Muscle of leg (tissue), 11 donors: ENCODE data around the gene DLL4. TPM values are rescaled to one million over a fixed set of nuclear protein-coding genes. Genes with fewer than 3 reads are reported as not detected.

Experiments used
- DNase-seq: peaks from one replicate; pipeline ENCODE4 v3.0.0; 2013
- H3K27ac ChIP-seq: one replicate; pipeline ENCODE4 v1.5.1; 2013; ENCODE audit warnings: mild to moderate bottlenecking, low read length, control low read depth
- H3K27me3 ChIP-seq: one replicate; pipeline ENCODE4 v1.6.1; 2013; ENCODE audit warnings: low read length; ENCODE audit not compliant: control insufficient read depth, insufficient read depth
- H3K36me3 ChIP-seq: one replicate; pipeline ENCODE4 v1.6.1; 2013; ENCODE audit warnings: low read length; ENCODE audit not compliant: control insufficient read depth, insufficient read depth
- H3K4me1 ChIP-seq: one replicate; pipeline ENCODE4 v1.6.1; 2013; ENCODE audit warnings: low read length; ENCODE audit not compliant: control insufficient read depth, insufficient read depth
- H3K4me3 ChIP-seq: one replicate; pipeline ENCODE4 v1.5.1; 2013; ENCODE audit warnings: low read length, control low read depth
- H3K9me3 ChIP-seq: replicated peaks from 2 replicates; pipeline ENCODE4 v1.6.1; 2013; ENCODE audit warnings: low read depth, low read length; ENCODE audit not compliant: control insufficient read depth
- WGBS: methylation state at CpG from one replicate; pipeline ENCODE4 v1.1.5; 2013; ENCODE audit warnings: missing lambda C conversion rate; ENCODE audit not compliant: insufficient coverage; 5-methylcytosine and 5-hydroxymethylcytosine counted together
- polyA plus RNA-seq, 8 donors: library from polyadenylated mRNA; unstranded; fragments of 120-200 nt; gene quantifications; one replicate each; pipeline versions ENCODE4 v1.2.1 to v1.2.3, GENCODE V29; 2013; ENCODE audit warnings: inconsistent platforms in 1 of 8, low replicate concordance in 1 of 8; ENCODE audit not compliant: insufficient read length in 8 of 8, insufficient read depth in 1 of 8
- total RNA-seq: library from RNA; stranded (reverse); fragments of 120-200 nt; gene quantifications from one replicate; pipeline ENCODE4 v1.2.4, GENCODE V29; 2013

DLL4 gene
- total and polyA plus RNA-seq, 9 donors, result 8.7 to 17.9 (median 11.7) TPM

DNA sequence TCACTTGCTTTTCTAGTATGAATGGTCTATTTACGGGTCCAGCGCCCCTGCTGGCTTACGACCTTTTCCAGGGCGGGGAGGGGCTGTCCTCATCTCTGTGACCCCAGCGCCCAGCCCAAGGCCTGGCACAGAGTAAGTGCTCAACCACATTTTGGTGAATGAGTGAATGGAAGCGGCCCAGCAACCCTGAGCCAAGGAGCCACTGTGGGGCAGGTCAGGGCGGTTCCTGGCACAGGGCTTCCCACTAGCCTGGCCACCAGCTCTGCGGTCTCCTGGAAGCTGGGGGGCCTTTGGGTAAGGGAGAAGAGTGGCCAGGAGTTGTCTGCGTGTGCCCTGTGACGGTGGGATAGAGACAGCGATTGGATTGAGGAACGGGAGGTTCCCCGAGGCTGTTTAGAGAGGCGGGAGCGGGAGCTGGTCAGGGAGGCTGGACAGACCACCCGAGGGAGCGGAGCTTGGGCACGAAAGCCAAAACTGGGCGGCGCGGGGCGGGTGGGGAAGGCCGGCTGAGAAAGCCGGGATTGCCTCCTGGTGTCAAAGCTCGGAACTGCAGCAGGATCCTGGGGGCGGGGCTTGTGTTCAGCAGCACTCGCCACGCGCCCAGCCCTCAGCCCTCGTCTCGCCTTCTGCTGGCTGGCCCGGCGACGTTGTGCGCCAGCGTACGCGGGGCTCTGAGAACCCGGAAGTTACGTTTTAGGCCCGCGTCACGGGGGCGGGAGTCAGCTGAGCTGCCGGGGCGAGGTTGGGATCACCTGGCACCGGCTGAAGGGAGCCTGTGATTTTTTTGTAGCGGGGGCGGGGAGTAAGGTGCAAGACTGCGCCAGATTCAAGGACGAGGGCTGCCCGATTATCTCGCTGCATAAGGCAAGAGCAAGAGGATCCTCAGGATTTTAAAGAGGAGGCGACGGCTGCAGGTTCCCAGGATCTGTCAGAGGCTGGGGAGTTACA lies 35.1 kb upstream of the DLL4 start, which contains the start of gene VPS18:
VPS18 (plus strand) TSS at position 718 of the 948 bp plus-strand sequence. CDS start 319 bp downstream, outside the sequence.
- Histone ChIP-seq H3K9me3 (no peaks in the 10 kb centered on the region), H3K27me3 (peaks cover 2% of the 10 kb centered on the region), H3K27ac (peak within 1 kb of the TSS; percentile 96), H3K36me3 (peaks cover 21% of the 10 kb centered on the region), H3K4me1 (peaks cover 18% of the 10 kb centered on the region), H3K4me3 (peak within 1 kb of the TSS; percentile 98)
- WGBS, result 3% methylated on average over 54 of the region's 55 CpGs
- peak; percentile 99 for DNase-seq

DNA sequence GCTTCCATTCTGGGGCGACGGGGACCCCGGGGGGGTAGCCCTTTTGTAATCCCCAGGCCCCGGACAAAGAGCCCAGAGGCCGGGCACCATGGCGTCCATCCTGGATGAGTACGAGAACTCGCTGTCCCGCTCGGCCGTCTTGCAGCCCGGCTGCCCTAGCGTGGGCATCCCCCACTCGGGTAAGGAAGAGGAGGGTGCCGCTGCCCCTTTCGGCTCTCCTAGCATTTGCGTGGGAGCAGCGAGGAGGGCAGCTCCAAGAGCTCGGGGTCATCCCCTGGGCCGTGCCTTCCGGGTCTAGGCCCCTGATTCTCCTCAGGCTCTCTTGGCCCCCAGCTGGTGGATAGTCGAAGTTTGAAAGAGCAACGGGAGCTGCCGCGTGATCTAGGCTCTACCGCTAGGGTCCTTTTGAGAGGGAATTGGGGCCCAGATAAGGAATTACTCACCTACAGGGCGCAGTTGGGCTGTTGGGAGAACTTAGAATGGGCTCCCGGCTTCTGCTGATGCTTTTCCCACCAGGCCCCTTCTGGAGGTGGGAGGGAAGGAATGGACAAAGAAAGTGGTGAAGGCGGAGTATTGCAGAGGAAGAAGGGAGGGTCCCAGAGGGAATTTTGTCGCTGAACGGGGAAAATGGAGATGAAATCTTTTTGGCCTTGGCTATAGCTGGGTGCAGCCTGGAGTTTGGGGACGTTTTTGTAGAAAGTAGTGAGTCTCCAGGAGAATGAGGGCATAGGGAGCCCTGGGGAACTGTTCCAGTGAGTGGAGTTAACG lies 34.3 kb upstream of the DLL4 start:
- H3K4me1 ChIP-seq, result peaks cover 18% of the 10 kb centered on the region
- peaks cover 2% of the 10 kb centered on the region for H3K27me3 ChIP-seq
- 1% methylated on average over 29 of the region's 33 CpGs for WGBS
- H3K27ac ChIP-seq, result peak overlapping the region; percentile 96
- DNase-seq, result peak; percentile 78
- H3K4me3 ChIP-seq, result peak overlapping the region; percentile 98
- H3K36me3 ChIP-seq, result peaks cover 30% of the 10 kb centered on the region
- no peaks in the 10 kb centered on the region for H3K9me3 ChIP-seq

DNA sequence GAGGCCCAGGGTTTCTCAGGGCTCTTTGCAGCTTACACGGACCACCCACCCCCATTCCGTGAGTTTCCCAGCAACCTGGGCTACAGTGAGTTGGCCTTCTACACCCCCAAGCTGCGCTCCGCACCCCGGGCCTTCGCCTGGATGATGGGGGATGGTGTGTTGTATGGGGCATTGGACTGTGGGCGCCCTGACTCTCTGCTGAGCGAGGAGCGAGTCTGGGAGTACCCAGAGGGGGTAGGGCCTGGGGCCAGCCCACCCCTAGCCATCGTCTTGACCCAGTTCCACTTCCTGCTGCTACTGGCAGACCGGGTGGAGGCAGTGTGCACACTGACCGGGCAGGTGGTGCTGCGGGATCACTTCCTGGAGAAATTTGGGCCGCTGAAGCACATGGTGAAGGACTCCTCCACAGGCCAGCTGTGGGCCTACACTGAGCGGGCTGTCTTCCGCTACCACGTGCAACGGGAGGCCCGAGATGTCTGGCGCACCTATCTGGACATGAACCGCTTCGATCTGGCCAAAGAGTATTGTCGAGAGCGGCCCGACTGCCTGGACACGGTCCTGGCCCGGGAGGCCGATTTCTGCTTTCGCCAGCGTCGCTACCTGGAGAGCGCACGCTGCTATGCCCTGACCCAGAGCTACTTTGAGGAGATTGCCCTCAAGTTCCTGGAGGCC lies 29.5 kb upstream of the DLL4 start:
- Histone ChIP-seq H3K4me3 (no peak overlapping the region), H3K4me1 (peaks cover 16% of the 10 kb centered on the region), H3K27me3 (no peaks in the 10 kb centered on the region), H3K9me3 (no peaks in the 10 kb centered on the region), H3K27ac (no peak overlapping the region), H3K36me3 (peaks cover 67% of the 10 kb centered on the region)
- 89% methylated on average over 30 of the region's 33 CpGs for WGBS
- no peak for DNase-seq

DNA sequence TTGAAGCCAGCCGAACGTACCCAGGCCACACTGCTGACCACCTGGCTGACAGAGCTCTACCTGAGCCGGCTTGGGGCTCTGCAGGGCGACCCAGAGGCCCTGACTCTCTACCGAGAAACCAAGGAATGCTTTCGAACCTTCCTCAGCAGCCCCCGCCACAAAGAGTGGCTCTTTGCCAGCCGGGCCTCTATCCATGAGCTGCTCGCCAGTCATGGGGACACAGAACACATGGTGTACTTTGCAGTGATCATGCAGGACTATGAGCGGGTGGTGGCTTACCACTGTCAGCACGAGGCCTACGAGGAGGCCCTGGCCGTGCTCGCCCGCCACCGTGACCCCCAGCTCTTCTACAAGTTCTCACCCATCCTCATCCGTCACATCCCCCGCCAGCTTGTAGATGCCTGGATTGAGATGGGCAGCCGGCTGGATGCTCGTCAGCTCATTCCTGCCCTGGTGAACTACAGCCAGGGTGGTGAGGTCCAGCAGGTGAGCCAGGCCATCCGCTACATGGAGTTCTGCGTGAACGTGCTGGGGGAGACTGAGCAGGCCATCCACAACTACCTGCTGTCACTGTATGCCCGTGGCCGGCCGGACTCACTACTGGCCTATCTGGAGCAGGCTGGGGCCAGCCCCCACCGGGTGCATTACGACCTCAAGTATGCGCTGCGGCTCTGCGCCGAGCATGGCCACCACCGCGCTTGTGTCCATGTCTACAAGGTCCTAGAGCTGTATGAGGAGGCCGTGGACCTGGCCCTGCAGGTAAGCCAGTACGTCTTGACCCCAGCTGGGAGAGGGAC lies 28.7 kb upstream of the DLL4 start:
- peaks cover 68% of the 10 kb centered on the region for H3K36me3 ChIP-seq
- H3K27ac ChIP-seq, result no peak overlapping the region
- peaks cover 15% of the 10 kb centered on the region for H3K4me1 ChIP-seq
- no peak for DNase-seq
- H3K27me3 ChIP-seq, result no peaks in the 10 kb centered on the region
- H3K9me3 ChIP-seq, result no peaks in the 10 kb centered on the region
- no peak overlapping the region for H3K4me3 ChIP-seq
- 89% methylated on average over 35 of the region's 36 CpGs for WGBS

DNA sequence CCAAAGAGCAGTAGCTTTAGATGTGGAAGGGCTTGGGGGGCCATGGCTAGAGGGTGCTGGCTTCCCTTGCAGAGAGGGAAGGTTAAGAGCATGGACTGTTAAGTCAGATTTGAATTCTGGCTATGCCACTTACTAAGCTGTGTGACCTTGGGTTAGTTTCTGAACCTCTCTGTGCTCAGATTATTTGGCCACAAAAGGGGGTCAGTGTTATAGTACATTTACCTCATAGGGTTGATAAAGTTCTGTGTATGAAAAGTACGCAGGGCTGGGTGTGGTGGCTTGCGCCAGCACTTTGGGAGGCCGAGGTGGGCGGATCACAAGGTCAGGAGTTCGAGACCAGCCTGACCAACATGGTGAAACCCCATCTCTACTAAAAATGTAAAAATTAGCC lies 28.1 kb upstream of the DLL4 start:
- WGBS, result 67% methylated on average over 3 of the region's 5 CpGs
- H3K9me3 ChIP-seq, result no peaks in the 10 kb centered on the region
- no peak for DNase-seq
- no peak overlapping the region for H3K27ac ChIP-seq
- H3K4me1 ChIP-seq, result peaks cover 18% of the 10 kb centered on the region
- no peaks in the 10 kb centered on the region for H3K27me3 ChIP-seq
- H3K36me3 ChIP-seq, result peaks cover 64% of the 10 kb centered on the region
- H3K4me3 ChIP-seq, result no peak overlapping the region

DNA sequence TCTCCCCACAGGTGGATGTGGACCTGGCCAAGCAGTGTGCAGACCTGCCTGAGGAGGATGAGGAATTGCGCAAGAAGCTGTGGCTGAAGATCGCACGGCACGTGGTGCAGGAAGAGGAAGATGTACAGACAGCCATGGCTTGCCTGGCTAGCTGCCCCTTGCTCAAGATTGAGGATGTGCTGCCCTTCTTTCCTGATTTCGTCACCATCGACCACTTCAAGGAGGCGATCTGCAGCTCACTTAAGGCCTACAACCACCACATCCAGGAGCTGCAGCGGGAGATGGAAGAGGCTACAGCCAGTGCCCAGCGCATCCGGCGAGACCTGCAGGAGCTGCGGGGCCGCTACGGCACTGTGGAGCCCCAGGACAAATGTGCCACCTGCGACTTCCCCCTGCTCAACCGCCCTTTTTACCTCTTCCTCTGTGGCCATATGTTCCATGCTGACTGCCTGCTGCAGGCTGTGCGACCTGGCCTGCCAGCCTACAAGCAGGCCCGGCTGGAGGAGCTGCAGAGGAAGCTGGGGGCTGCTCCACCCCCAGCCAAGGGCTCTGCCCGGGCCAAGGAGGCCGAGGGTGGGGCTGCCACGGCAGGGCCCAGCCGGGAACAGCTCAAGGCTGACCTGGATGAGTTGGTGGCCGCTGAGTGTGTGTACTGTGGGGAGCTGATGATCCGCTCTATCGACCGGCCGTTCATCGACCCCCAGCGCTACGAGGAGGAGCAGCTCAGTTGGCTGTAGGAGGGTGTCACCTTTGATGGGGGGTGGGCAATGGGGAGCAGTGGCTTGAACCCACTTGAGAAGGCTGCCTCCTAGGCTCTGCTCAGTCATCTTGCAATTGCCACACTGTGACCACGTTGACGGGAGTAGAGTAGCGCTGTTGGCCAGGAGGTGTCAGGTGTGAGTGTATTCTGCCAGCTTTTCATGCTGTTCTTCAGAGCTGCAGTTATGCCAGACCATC lies 26.3 kb upstream of the DLL4 start:
- Histone ChIP-seq H3K4me3 (no peak overlapping the region), H3K27ac (no peak overlapping the region), H3K36me3 (peaks cover 57% of the 10 kb centered on the region), H3K27me3 (no peaks in the 10 kb centered on the region), H3K4me1 (peaks cover 36% of the 10 kb centered on the region), H3K9me3 (no peaks in the 10 kb centered on the region)
- peak; percentile 61 for DNase-seq
- 72% methylated on average over 24 of the region's 33 CpGs for WGBS

DNA sequence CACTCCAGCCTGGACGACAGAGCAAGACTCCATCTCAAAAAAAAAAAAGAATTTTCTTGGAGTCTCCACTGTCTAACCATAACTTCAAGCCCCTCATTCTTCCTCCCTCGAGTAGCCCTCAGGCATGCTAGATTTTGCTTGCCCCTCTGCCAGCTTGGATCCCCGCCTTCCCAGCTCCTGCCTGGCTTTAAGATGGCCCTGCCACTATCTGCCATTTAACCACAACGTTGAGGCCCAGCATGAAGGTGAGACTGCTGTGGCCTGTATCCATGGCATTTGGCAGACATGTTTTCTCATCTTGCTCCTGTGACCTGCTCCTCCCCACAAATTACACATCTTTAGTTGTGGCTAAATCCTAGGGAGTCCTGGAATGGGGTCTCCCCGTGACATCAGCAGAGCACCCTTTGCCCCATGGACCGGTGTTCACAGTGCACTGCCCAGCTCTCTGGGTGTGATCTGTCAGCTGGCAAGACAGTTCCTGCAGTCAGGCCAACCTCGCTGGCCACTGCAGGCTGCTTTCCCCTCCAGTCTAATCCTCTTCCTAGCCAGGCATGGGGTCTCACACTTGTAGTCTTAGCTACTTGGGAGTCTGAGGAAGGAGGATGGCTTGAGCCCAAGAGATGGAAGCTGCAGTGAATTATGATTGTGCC lies 24.5 kb upstream of the DLL4 start:
- peaks cover 47% of the 10 kb centered on the region for H3K4me1 ChIP-seq
- WGBS, result 78% methylated on average over 4 of the region's 7 CpGs
- H3K36me3 ChIP-seq, result peaks cover 40% of the 10 kb centered on the region
- no peaks in the 10 kb centered on the region for H3K27me3 ChIP-seq
- peak overlapping the region; percentile 29 for H3K27ac ChIP-seq
- DNase-seq, result no peak
- H3K4me3 ChIP-seq, result no peak overlapping the region
- no peaks in the 10 kb centered on the region for H3K9me3 ChIP-seq

DNA sequence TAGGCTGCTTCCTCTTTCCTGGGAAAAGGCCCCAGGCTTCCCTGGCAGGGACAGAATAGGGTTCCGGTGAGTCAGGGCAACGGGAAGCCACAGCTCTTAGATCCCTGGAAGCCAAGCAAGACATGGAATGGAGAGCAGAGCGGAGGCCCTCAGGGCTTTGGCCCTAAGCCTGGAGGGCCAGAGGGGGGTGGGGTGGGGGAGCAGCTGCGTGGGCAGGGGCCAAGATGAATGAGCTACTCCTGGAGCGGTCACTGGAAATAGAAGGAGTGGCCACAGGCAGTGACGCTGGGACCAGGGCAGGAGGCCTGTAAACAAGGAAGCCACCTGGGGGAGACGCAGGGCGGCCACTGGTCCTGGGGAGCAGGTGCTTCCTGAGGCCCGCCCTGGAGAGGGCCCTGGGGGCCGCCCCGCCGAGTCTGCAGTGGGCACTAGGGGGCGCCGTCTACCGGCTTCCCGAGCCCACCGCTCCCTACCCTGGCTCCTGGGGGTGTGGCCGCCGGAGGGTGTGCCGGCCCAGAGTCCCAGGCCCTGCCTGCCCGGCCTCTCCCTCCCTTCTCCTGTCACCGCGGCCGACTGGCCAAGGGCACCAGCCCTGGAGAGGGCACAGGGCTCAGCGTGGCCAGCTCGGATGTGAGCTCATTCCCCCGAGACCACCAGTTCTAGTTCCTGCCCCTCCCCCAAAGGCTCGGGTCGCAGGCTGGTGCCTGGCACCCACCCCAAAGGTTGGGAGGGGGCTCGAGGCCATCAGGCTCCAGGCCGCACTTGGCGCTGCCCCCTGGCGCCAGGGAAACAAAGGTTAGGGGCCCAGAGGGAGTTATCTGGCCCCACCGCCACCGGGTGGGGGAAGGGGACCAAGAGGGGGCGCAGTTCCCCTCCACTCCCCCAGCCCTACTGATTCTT lies 22.8 kb upstream of the DLL4 start:
- H3K4me3 ChIP-seq, result peak overlapping the region; percentile 54
- peak; percentile 97 for DNase-seq
- peak overlapping the region; percentile 99 for H3K27ac ChIP-seq
- no peaks in the 10 kb centered on the region for H3K9me3 ChIP-seq
- under 1% methylated on average over 21 of the region's 36 CpGs for WGBS
- no peaks in the 10 kb centered on the region for H3K27me3 ChIP-seq
- peaks cover 25% of the 10 kb centered on the region for H3K36me3 ChIP-seq
- peaks cover 63% of the 10 kb centered on the region for H3K4me1 ChIP-seq
